Natural killer cell (primary cell): Measurements from ENCODE around the gene POU6F2. TPM values are rescaled to one million over a fixed set of nuclear protein-coding genes. Genes with fewer than 3 reads are reported as not detected.

Experiments
- ATAC-seq, 3 donors: fragments of 150-1000 bp in 2 of 3; fragments of 200-7000 bp in 1 of 3; cut with Tn5 transposase; 1 replicate in 1 of 3; 2 replicates in 2 of 3; pipeline ENCODE4 v1.10.0; 2021; ENCODE audit warnings: mild to moderate bottlenecking in 2 of 3, moderate library complexity in 2 of 3
- DNase-seq, 2 donors: peaks; one replicate each; pipeline versions ENCODE4 v3.0.0 to v3.0.0-alpha.2; 2013 to 2021; ENCODE audit warnings: mixed read lengths in 1 of 2
- H3K27ac ChIP-seq: one replicate; pipeline ENCODE4 v1.5.1; 2013; ENCODE audit warnings: mild to moderate bottlenecking, low read length
- H3K27me3 ChIP-seq: one replicate; pipeline ENCODE4 v1.6.1; 2013; ENCODE audit warnings: low read length; ENCODE audit not compliant: control insufficient read depth, insufficient read depth
- H3K36me3 ChIP-seq: one replicate; pipeline ENCODE4 v1.6.1; 2013; ENCODE audit warnings: low read length; ENCODE audit not compliant: control insufficient read depth, insufficient read depth
- H3K4me1 ChIP-seq: one replicate; pipeline ENCODE4 v1.6.1; 2013; ENCODE audit warnings: low read length; ENCODE audit not compliant: control insufficient read depth, insufficient read depth
- H3K4me3 ChIP-seq: one replicate; pipeline ENCODE4 v1.5.1; 2013; ENCODE audit warnings: low read length
- H3K9me3 ChIP-seq: one replicate; pipeline ENCODE4 v1.6.1; 2013; ENCODE audit warnings: low read length; ENCODE audit not compliant: control insufficient read depth, insufficient read depth
- H3K27ac Mint-ChIP-seq, 2 donors: one replicate each; pipeline ENCODE4 v1.8.0; 2022; ENCODE audit warnings: mild to moderate bottlenecking in 2 of 2, mixed read lengths in 2 of 2, moderate library complexity in 1 of 2
- H3K27me3 Mint-ChIP-seq, 2 donors: one replicate each; pipeline ENCODE4 v1.8.0; 2022; ENCODE audit warnings: low read depth in 2 of 2, mixed read lengths in 2 of 2
- H3K36me3 Mint-ChIP-seq: one replicate; pipeline ENCODE4 v1.8.0; 2022; ENCODE audit warnings: mixed read lengths
- H3K4me1 Mint-ChIP-seq, 2 donors: one replicate each; pipeline ENCODE4 v1.8.0; 2022; ENCODE audit warnings: mixed read lengths in 2 of 2
- H3K4me3 Mint-ChIP-seq: one replicate; pipeline ENCODE4 v1.8.0; 2022; ENCODE audit warnings: mild to moderate bottlenecking, moderate library complexity, mixed read lengths
- H3K9me3 Mint-ChIP-seq, 2 donors: one replicate each; pipeline ENCODE4 v1.8.0; 2022; ENCODE audit warnings: mixed read lengths in 2 of 2
- WGBS: methylation state at CpG from one replicate; pipeline ENCODE4 v1.1.7; 2013; ENCODE audit warnings: missing lambda C conversion rate; ENCODE audit not compliant: insufficient coverage; 5-methylcytosine and 5-hydroxymethylcytosine counted together
- intact Hi-C: fragments of 100-400 bp; cut with micrococcal nuclease; formaldehyde crosslinking; loops from one replicate; pipeline ENCODE4 v1.14.2; 2022
- total RNA-seq, 4 donors: library from RNA; stranded (reverse); fragments of 120-200 nt in 1 of 4; gene quantifications; one replicate each; pipeline versions ENCODE4 v1.2.3 to v1.2.4, GENCODE V29; 2013 to 2022
- TF ChIP-seq, protein P1 (sequence below): fragments of 200-600 bp; IDR thresholded peaks from one replicate; pipeline ENCODE4 v1.8.0; 2022; ENCODE audit warnings: antibody characterized with exemption

Gene POU6F2
- total RNA-seq, 3 donors from 2014 or later (not counting 1 experiment from before 2014, with no cell fraction given): 0.28 to 0.29 TPM; not detected in 1

DNA sequence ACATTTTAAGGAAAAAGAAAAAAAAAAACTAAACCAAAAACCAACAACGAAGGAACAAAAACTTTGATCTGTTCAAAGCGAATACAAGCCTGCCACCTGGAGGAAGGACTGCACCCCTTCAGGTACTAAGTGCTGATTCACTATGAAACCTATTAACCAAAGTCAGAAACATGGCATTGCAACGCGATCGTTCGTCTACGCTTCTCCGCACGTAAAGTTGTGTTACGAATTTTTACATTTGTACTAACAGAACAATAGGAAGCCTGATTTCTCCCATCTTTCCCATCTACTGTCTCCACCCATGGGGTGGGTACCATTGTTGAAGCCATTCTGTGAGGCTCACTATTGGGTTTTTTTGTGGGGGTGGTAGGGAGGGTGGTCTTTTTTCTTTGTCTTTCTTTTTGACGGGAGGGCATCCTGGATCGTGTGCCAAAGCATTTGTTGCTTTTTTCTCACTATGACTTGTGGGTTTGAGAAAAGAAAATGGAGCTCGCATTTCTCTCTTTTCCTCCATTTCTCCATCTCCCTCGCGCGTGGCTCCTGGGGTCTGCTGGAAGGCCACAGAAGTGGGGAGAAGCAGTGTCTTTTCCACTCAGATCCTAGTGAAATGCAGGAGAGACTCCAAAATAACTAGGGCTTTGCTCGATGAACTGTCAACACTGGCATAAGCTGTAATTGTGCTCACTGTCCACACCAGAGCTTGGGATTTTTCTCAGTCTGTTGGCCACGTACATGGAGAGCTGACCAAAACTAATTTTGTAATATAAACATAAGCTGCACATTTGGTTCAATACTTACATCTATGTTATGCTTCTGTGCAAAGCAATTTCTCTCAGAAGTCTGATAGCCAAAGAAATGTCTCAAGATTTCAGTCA, 487.6 kb downstream of the POU6F2 start:
- Mint-ChIP-seq H3K4me3 (no peak overlapping the region), H3K27ac (no peak overlapping the region), H3K9me3 (no peaks in the 10 kb centered on the region), H3K36me3 (no peaks in the 10 kb centered on the region), H3K27me3 (peaks cover 14 to 15% of the 10 kb centered on the region in 2 donors), H3K4me1 (peaks cover 0 to 5% of the 10 kb centered on the region in 2 donors)
- Histone ChIP-seq H3K36me3 (no peaks in the 10 kb centered on the region), H3K4me1 (no peaks in the 10 kb centered on the region), H3K27me3 (no peaks in the 10 kb centered on the region), H3K4me3 (no peak overlapping the region), H3K27ac (no peak overlapping the region), H3K9me3 (no peaks in the 10 kb centered on the region)
- ATAC-seq (peak in 1 of 3 donors; percentile 67), DNase-seq (peak in 1 of 2 donors; percentile 56)
- TF ChIP-seq, protein P1, sequence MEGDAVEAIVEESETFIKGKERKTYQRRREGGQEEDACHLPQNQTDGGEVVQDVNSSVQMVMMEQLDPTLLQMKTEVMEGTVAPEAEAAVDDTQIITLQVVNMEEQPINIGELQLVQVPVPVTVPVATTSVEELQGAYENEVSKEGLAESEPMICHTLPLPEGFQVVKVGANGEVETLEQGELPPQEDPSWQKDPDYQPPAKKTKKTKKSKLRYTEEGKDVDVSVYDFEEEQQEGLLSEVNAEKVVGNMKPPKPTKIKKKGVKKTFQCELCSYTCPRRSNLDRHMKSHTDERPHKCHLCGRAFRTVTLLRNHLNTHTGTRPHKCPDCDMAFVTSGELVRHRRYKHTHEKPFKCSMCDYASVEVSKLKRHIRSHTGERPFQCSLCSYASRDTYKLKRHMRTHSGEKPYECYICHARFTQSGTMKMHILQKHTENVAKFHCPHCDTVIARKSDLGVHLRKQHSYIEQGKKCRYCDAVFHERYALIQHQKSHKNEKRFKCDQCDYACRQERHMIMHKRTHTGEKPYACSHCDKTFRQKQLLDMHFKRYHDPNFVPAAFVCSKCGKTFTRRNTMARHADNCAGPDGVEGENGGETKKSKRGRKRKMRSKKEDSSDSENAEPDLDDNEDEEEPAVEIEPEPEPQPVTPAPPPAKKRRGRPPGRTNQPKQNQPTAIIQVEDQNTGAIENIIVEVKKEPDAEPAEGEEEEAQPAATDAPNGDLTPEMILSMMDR: peak; percentile 36
- intact Hi-C loops: loop anchor here (1.0 kb wide), 1 partner anchor 668 kb away; no protein-coding TSS in a partner anchor
- 35% methylated on average over 15 of the region's 18 CpGs for WGBS

DNA sequence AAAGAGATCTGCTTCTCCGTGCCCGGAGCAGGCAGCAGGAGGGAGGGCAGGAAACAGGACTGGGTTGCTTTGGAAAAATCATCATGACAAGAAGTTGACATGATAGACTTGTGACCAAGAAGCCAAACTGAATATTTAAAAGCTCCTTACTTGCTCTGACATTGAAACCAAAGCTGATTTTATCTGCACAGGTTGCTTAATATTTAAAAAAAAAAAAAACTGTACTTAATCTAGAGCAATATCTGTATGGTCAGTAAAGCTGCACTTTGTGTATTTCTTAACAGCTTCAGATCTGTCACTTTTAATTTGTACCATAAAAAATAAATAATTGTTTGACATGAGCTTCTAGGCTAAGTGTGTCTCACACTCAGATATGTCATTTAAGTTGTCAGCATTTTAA, 490.6 kb downstream of the POU6F2 start:
- H3K27ac ChIP-seq: no peak overlapping the region
- peaks cover 11% of the 10 kb centered on the region in 2 donors for H3K27me3 Mint-ChIP-seq
- H3K4me3 ChIP-seq: no peak overlapping the region
- H3K4me3 Mint-ChIP-seq: no peak overlapping the region
- H3K9me3 Mint-ChIP-seq: no peaks in the 10 kb centered on the region
- DNase-seq (no peak), ATAC-seq (no peak)
- intact Hi-C loops: no loop called here
- H3K27me3 ChIP-seq: no peaks in the 10 kb centered on the region
- H3K27ac Mint-ChIP-seq: no peak overlapping the region
- H3K4me1 Mint-ChIP-seq: peaks cover 0 to 5% of the 10 kb centered on the region in 2 donors
- TF ChIP-seq, protein P1: no peak
- 41% methylated on average over 2 of the region's 2 CpGs for WGBS
- H3K4me1 ChIP-seq: no peaks in the 10 kb centered on the region
- H3K9me3 ChIP-seq: no peaks in the 10 kb centered on the region
- H3K36me3 ChIP-seq: no peaks in the 10 kb centered on the region
- H3K36me3 Mint-ChIP-seq: no peaks in the 10 kb centered on the region

DNA sequence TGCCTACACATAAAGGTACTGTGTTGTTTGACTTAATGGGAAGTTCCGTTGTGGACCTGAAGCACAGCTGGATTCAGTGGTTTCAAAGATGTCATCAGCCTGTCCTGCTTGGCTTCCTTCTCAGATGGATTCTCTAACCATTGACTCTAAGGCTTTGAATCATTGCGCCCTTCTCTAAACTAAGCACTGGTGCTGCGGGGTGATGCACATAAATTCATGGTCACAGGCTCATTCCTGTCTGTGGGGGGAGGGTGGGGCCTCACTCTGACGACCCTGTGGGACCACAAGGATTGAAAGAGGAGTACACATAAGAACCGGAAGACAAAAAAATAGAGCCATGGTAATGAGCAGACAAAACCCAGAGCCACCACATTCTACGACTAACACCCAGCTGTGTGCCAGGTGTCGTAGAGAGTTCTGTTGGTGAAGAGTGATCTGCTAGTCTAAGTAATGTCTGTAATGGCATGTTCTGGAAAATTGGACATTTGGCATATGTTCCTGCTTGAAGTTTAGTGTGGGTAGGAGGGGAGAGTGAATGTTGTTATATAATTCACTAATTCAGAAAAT, 491.2 kb downstream of the POU6F2 start:
- DNase-seq: no peak
- Histone ChIP-seq H3K9me3 (no peaks in the 10 kb centered on the region), H3K36me3 (no peaks in the 10 kb centered on the region), H3K27ac (no peak overlapping the region), H3K27me3 (no peaks in the 10 kb centered on the region), H3K4me1 (no peaks in the 10 kb centered on the region), H3K4me3 (no peak overlapping the region)
- Mint-ChIP-seq H3K9me3 (no peaks in the 10 kb centered on the region), H3K27ac (no peak overlapping the region), H3K36me3 (no peaks in the 10 kb centered on the region), H3K4me1 (peaks cover 0 to 5% of the 10 kb centered on the region in 2 donors), H3K27me3 (peaks cover 9% of the 10 kb centered on the region in 2 donors), H3K4me3 (no peak overlapping the region)
- TF ChIP-seq, protein P1: no peak
- no peak for ATAC-seq
- 57% methylated on average over 7 of the region's 7 CpGs for WGBS
- intact Hi-C loops: no loop called here
